ENCODE measurements around the gene GPR87.
A peak's percentile ranks its signal among the peaks of the same experiment; 100 is the strongest.

GRCh38 chr3:151305060-151305774 is 11.4 kb downstream of the GPR87 start:
- TF ChIP-seq CTCF (IDR thresholded peaks at IDR 0.05): peak in 1 of 2 donors; percentile 28
- TF ChIP-seq POLR2AphosphoS5 (IDR thresholded peaks at IDR 0.05): peak in 2 of 3 donors; percentile 35 to 78
- TF ChIP-seq POLR2A (IDR thresholded peaks at IDR 0.05): no peak
- TF ChIP-seq EP300 (IDR thresholded peaks at IDR 0.05): no peak
